Activated T-helper 1 cell treated with Interleukin-2 at 50 U/mL for 16 hours (primary cell): ENCODE data around the gene CD244.

ENCODE experiments used
- DNase-seq: peaks from one replicate; pipeline ENCODE4 v3.0.0-alpha.2; 2020; ENCODE audit warnings: low read depth

CD244 gene

GRCh38 chr1:160846281-160846680, 16.4 kb downstream of the CD244 start:
- DNase-seq: no peak

- DNase-seq: no peak
Measured at GRCh38 chr1:160844447-160845232, 18.0 kb downstream of the CD244 start.

GRCh38 chr1:160841079-160841478, 21.6 kb downstream of the CD244 start:
- DNase-seq: no peak

GRCh38 chr1:160839746-160840145, 22.9 kb downstream of the CD244 start:
- DNase-seq: no peak

- no peak for DNase-seq
Measured at GRCh38 chr1:160838888-160839287, 23.8 kb downstream of the CD244 start.

- peak; percentile 81 for DNase-seq
Measured at GRCh38 chr1:160837558-160838205, 25.0 kb downstream of the CD244 start.

GRCh38 chr1:160836981-160837557, 25.6 kb downstream of the CD244 start:
- no peak for DNase-seq

- no peak for DNase-seq
Measured at GRCh38 chr1:160836561-160836960, 26.1 kb downstream of the CD244 start.

- DNase-seq: no peak
Measured at GRCh38 chr1:160835751-160836150, 26.9 kb downstream of the CD244 start.

- no peak for DNase-seq
Measured at GRCh38 chr1:160834945-160835565, 27.6 kb downstream of the CD244 start.

- DNase-seq: peak; percentile 59
Measured at GRCh38 chr1:160830321-160831153, 32.1 kb downstream of the CD244 start.

- DNase-seq: no peak
Measured at GRCh38 chr1:160829766-160830165, 32.9 kb downstream of the CD244 start.

GRCh38 chr1:160827418-160827817, 35.3 kb downstream of the CD244 start:
- DNase-seq: no peak

GRCh38 chr1:160826546-160826945, 36.1 kb downstream of the CD244 start:
- no peak for DNase-seq

- no peak for DNase-seq
Measured at GRCh38 chr1:160823296-160823695, 39.4 kb downstream of the CD244 start.

- no peak for DNase-seq
Measured at GRCh38 chr1:160821627-160822026, 41.1 kb downstream of the CD244 start.

GRCh38 chr1:160819186-160819585, 43.5 kb downstream of the CD244 start:
- DNase-seq: no peak

- no peak for DNase-seq
Measured at GRCh38 chr1:160818207-160818937, 44.3 kb downstream of the CD244 start.

- DNase-seq: no peak
Measured at GRCh38 chr1:160814856-160815255, 47.8 kb downstream of the CD244 start.

GRCh38 chr1:160814316-160814715, 48.4 kb downstream of the CD244 start:
- no peak for DNase-seq

GRCh38 chr1:160813215-160813614, 49.5 kb downstream of the CD244 start:
- no peak for DNase-seq
